Large intestine (tissue), 3 donors: ENCODE results near the gene CYP4A22. TPM values are rescaled to one million over a fixed set of nuclear protein-coding genes. Genes with fewer than 3 reads are reported as not detected.

Experiments
- DNase-seq, 2 donors: peaks; one replicate each; pipeline versions ENCODE4 v3.0.0 to v3.0.0-alpha.2; 2013
- H3K27ac ChIP-seq: one replicate; pipeline ENCODE4 v1.5.1; 2013; ENCODE audit warnings: low read length
- H3K27me3 ChIP-seq: 2 replicates; pipeline ENCODE4 v1.6.1; 2013; ENCODE audit warnings: low read length; ENCODE audit not compliant: control insufficient read depth, insufficient read depth
- H3K36me3 ChIP-seq: 2 replicates; pipeline ENCODE4 v1.6.1; 2013; ENCODE audit warnings: low read length; ENCODE audit not compliant: control insufficient read depth, insufficient read depth
- H3K4me1 ChIP-seq: one replicate; pipeline ENCODE4 v1.6.1; 2013; ENCODE audit warnings: low read length; ENCODE audit not compliant: control insufficient read depth, insufficient read depth
- H3K4me3 ChIP-seq: one replicate; pipeline ENCODE4 v1.5.1; 2013; ENCODE audit warnings: low read length
- H3K9me3 ChIP-seq: one replicate; pipeline ENCODE4 v1.6.1; 2013; ENCODE audit warnings: mild to moderate bottlenecking, low read depth, low read length, moderate library complexity; ENCODE audit not compliant: control insufficient read depth
- WGBS: methylation state at CpG from one replicate; pipeline ENCODE4 v1.1.5; 2013; ENCODE audit warnings: low lambda C conversion rate; ENCODE audit not compliant: insufficient coverage; 5-methylcytosine and 5-hydroxymethylcytosine counted together
- polyA plus RNA-seq: library from polyadenylated mRNA; unstranded; fragments of 120-200 nt; gene quantifications from one replicate; pipeline ENCODE4 v1.2.1, GENCODE V29; 2013

Gene CYP4A22
- polyA plus RNA-seq, 1 donor: 0.03 TPM

GRCh38 chr1:47179017-47179987 is 42.1 kb downstream of the CYP4A22 start:
- Histone ChIP-seq H3K36me3 (no peaks in the 10 kb centered on the region), H3K9me3 (no peaks in the 10 kb centered on the region), H3K4me3 (peak overlapping the region; percentile 36), H3K4me1 (peaks cover 34% of the 10 kb centered on the region), H3K27me3 (no peaks in the 10 kb centered on the region), H3K27ac (peak overlapping the region; percentile 76)
- peak; percentile 95 for DNase-seq
- no CpG with 5 or more reads among the region's 30 CpGs for WGBS

- whole genome bisulfite sequencing: no CpG with 5 or more reads among the region's 3 CpGs
- Histone ChIP-seq H3K27ac (peak overlapping the region; percentile 76), H3K27me3 (no peaks in the 10 kb centered on the region), H3K9me3 (no peaks in the 10 kb centered on the region), H3K4me1 (peaks cover 35% of the 10 kb centered on the region), H3K36me3 (no peaks in the 10 kb centered on the region), H3K4me3 (no peak overlapping the region)
- DNase-seq: peak in 1 of 2 donors; percentile 40
These were observed 42.8 kb downstream of the CYP4A22 start for GRCh38 chr1:47179988-47180563.

GRCh38 chr1:47180603-47181094 is 43.4 kb downstream of the CYP4A22 start:
- Histone ChIP-seq H3K27me3 (no peaks in the 10 kb centered on the region), H3K36me3 (no peaks in the 10 kb centered on the region), H3K9me3 (peaks cover under 1% of the 10 kb centered on the region), H3K27ac (peak overlapping the region; percentile 76), H3K4me1 (peaks cover 39% of the 10 kb centered on the region), H3K4me3 (no peak overlapping the region)
- DNase-seq: peak in 1 of 2 donors; percentile 39
- 40% methylated on average over 1 of the region's 3 CpGs for WGBS

GRCh38 chr1:47181095-47181954 is 44.1 kb downstream of the CYP4A22 start:
- Histone ChIP-seq H3K4me3 (no peak overlapping the region), H3K36me3 (no peaks in the 10 kb centered on the region), H3K27me3 (no peaks in the 10 kb centered on the region), H3K9me3 (peaks cover 4% of the 10 kb centered on the region), H3K27ac (peak overlapping the region; percentile 76), H3K4me1 (peaks cover 44% of the 10 kb centered on the region)
- DNase-seq: peak; percentile 62 to 74
- no CpG with 5 or more reads among the region's 18 CpGs for WGBS

- WGBS: 83% methylated on average over 2 of the region's 7 CpGs
- Histone ChIP-seq H3K36me3 (no peaks in the 10 kb centered on the region), H3K27ac (peak overlapping the region; percentile 76), H3K4me1 (peaks cover 52% of the 10 kb centered on the region), H3K9me3 (peaks cover 4% of the 10 kb centered on the region), H3K27me3 (no peaks in the 10 kb centered on the region), H3K4me3 (no peak overlapping the region)
- DNase-seq: peak in 1 of 2 donors; percentile 48
These were observed 44.9 kb downstream of the CYP4A22 start for GRCh38 chr1:47181955-47182675.

GRCh38 chr1:47182676-47183235 is 45.5 kb downstream of the CYP4A22 start:
- Histone ChIP-seq H3K4me1 (peaks cover 58% of the 10 kb centered on the region), H3K27me3 (no peaks in the 10 kb centered on the region), H3K27ac (peak overlapping the region; percentile 76), H3K9me3 (peaks cover 4% of the 10 kb centered on the region), H3K4me3 (no peak overlapping the region), H3K36me3 (no peaks in the 10 kb centered on the region)
- DNase-seq: no peak
- no CpG with 5 or more reads among the region's 7 CpGs for WGBS

GRCh38 chr1:47183308-47184089 is 46.3 kb downstream of the CYP4A22 start:
- H3K27ac ChIP-seq: no peak overlapping the region
- no peak overlapping the region for H3K4me3 ChIP-seq
- DNase-seq: no peak
- H3K4me1 ChIP-seq: peaks cover 63% of the 10 kb centered on the region
- H3K27me3 ChIP-seq: no peaks in the 10 kb centered on the region
- WGBS: no CpG with 5 or more reads among the region's 11 CpGs
- peaks cover 4% of the 10 kb centered on the region for H3K9me3 ChIP-seq
- no peaks in the 10 kb centered on the region for H3K36me3 ChIP-seq

- Histone ChIP-seq H3K9me3 (peaks cover 4% of the 10 kb centered on the region), H3K4me1 (peaks cover 65% of the 10 kb centered on the region), H3K4me3 (no peak overlapping the region), H3K27ac (no peak overlapping the region), H3K36me3 (no peaks in the 10 kb centered on the region), H3K27me3 (no peaks in the 10 kb centered on the region)
- 100% methylated on average over 1 of the region's 5 CpGs for WGBS
- DNase-seq: no peak
These were observed 47.0 kb downstream of the CYP4A22 start for GRCh38 chr1:47184090-47184821.
